AG10803 (cell line): ENCODE results near the gene ST6GAL2.

Experiments
- DNase-seq: peaks from one replicate; pipeline ENCODE4 v3.0.0; 2010; ENCODE audit warnings: low read depth
- H3K4me3 ChIP-seq: 2 replicates; pipeline ENCODE4 v1.5.1; 2011; ENCODE audit warnings: mild to moderate bottlenecking, low read length, control low read depth
- CTCF ChIP-seq: conservative IDR thresholded peaks from 2 replicates; pipeline ENCODE4 v1.5.1; 2011; ENCODE audit warnings: mild to moderate bottlenecking, low read length, control low read depth, inconsistent platforms

The ST6GAL2 gene

GRCh38 chr2:106758901-106759497 lies 127.0 kb downstream of the ST6GAL2 start:
- TF ChIP-seq CTCF, result no peak
- DNase-seq, result no peak
- no peak overlapping the region for H3K4me3 ChIP-seq
